ENCODE measurements around the gene EFNB1.

Gene EFNB1

GRCh38 chrX:68822641-68823410 lies 6.0 kb upstream of the EFNB1 start:
- peaks cover 10% of the 10 kb centered on the region for H3K4me1 Mint-ChIP-seq (ENCODE audit: low read depth)
- no peak overlapping the region for H3K27ac Mint-ChIP-seq
- H3K36me3 Mint-ChIP-seq (ENCODE audit: low read depth): no peaks in the 10 kb centered on the region
- no peaks in the 10 kb centered on the region for H3K9me3 Mint-ChIP-seq
- intact Hi-C loops (cut with micrococcal nuclease): loop anchor here (5.0 kb wide), 1 partner anchor 464 kb away; no protein-coding TSS in a partner anchor
- H3K4me3 Mint-ChIP-seq: no peak overlapping the region
- H3K27me3 Mint-ChIP-seq: peaks cover 15% of the 10 kb centered on the region

GRCh38 chrX:68823413-68824151 lies 5.2 kb upstream of the EFNB1 start:
- intact Hi-C loops (cut with micrococcal nuclease): loop anchor here (5.0 kb wide), 1 partner anchor 464 kb away; no protein-coding TSS in a partner anchor
- H3K4me3 Mint-ChIP-seq: no peak overlapping the region
- no peak overlapping the region for H3K27ac Mint-ChIP-seq
- peaks cover 18% of the 10 kb centered on the region for H3K4me1 Mint-ChIP-seq (ENCODE audit: low read depth)
- no peaks in the 10 kb centered on the region for H3K9me3 Mint-ChIP-seq
- no peaks in the 10 kb centered on the region for H3K36me3 Mint-ChIP-seq (ENCODE audit: low read depth)
- H3K27me3 Mint-ChIP-seq: peaks cover 15% of the 10 kb centered on the region

GRCh38 chrX:68824152-68824433 lies 4.7 kb upstream of the EFNB1 start:
- Mint-ChIP-seq H3K27ac (no peak overlapping the region), H3K4me3 (no peak overlapping the region), H3K4me1 (ENCODE audit: low read depth) (peaks cover 19% of the 10 kb centered on the region), H3K36me3 (ENCODE audit: low read depth) (no peaks in the 10 kb centered on the region), H3K9me3 (no peaks in the 10 kb centered on the region), H3K27me3 (peaks cover 15% of the 10 kb centered on the region)
- intact Hi-C loops (cut with micrococcal nuclease): loop anchor here (5.0 kb wide), 1 partner anchor 463 kb away; no protein-coding TSS in a partner anchor

- Mint-ChIP-seq H3K9me3 (no peaks in the 10 kb centered on the region), H3K27ac (no peak overlapping the region), H3K4me1 (ENCODE audit: low read depth) (peaks cover 19% of the 10 kb centered on the region), H3K36me3 (ENCODE audit: low read depth) (peaks cover 2% of the 10 kb centered on the region), H3K4me3 (no peak overlapping the region), H3K27me3 (peaks cover 16% of the 10 kb centered on the region)
- intact Hi-C loops (cut with micrococcal nuclease): loop anchor here (5.0 kb wide), 1 partner anchor 463 kb away; no protein-coding TSS in a partner anchor
These were observed 4.2 kb upstream of the EFNB1 start for GRCh38 chrX:68824565-68825125.

GRCh38 chrX:68826113-68826980 lies 2.5 kb upstream of the EFNB1 start:
- no peak overlapping the region for H3K4me3 Mint-ChIP-seq
- peaks cover 11% of the 10 kb centered on the region for H3K36me3 Mint-ChIP-seq (ENCODE audit: low read depth)
- intact Hi-C loops (cut with micrococcal nuclease): no loop called here

GRCh38 chrX:68827256-68827655 lies 1.6 kb upstream of the EFNB1 start:
- H3K4me3 Mint-ChIP-seq: no peak overlapping the region
- peaks cover 11% of the 10 kb centered on the region for H3K36me3 Mint-ChIP-seq (ENCODE audit: low read depth)
- intact Hi-C loops (cut with micrococcal nuclease): no loop called here
- H3K4me1 Mint-ChIP-seq (ENCODE audit: low read depth): peaks cover 39% of the 10 kb centered on the region
- no peaks in the 10 kb centered on the region for H3K9me3 Mint-ChIP-seq
- peaks cover 29% of the 10 kb centered on the region for H3K27me3 Mint-ChIP-seq
- H3K27ac Mint-ChIP-seq: no peak overlapping the region

More at GRCh38 chrX:68826113-68826980, 2.5 kb upstream of the EFNB1 start:
- no peaks in the 10 kb centered on the region for H3K9me3 Mint-ChIP-seq
- H3K27me3 Mint-ChIP-seq: peaks cover 29% of the 10 kb centered on the region
- H3K4me1 Mint-ChIP-seq (ENCODE audit: low read depth): peaks cover 30% of the 10 kb centered on the region
- H3K27ac Mint-ChIP-seq: no peak overlapping the region

- peak overlapping the region; percentile 79 for H3K27ac Mint-ChIP-seq
- H3K4me3 Mint-ChIP-seq: peak overlapping the region; percentile 85
- H3K36me3 Mint-ChIP-seq (ENCODE audit: low read depth): peaks cover 11% of the 10 kb centered on the region
- H3K9me3 Mint-ChIP-seq: no peaks in the 10 kb centered on the region
- peaks cover 37% of the 10 kb centered on the region for H3K4me1 Mint-ChIP-seq (ENCODE audit: low read depth)
- peaks cover 30% of the 10 kb centered on the region for H3K27me3 Mint-ChIP-seq
- intact Hi-C loops (cut with micrococcal nuclease): loop anchor here (1.0 kb wide), 1 partner anchor 232 kb away; no protein-coding TSS in a partner anchor
These were observed 785 bp upstream of the EFNB1 start for GRCh38 chrX:68827848-68828624.

GRCh38 chrX:68829582-68830418 lies 979 bp downstream of the EFNB1 start:
- intact Hi-C loops (cut with micrococcal nuclease): loop anchor here (10.0 kb wide), 1 partner anchor 65 kb away; no protein-coding TSS in a partner anchor
- Mint-ChIP-seq H3K4me1 (ENCODE audit: low read depth) (peaks cover 46% of the 10 kb centered on the region), H3K27me3 (peaks cover 26% of the 10 kb centered on the region), H3K9me3 (no peaks in the 10 kb centered on the region), H3K27ac (peak overlapping the region; percentile 79), H3K36me3 (ENCODE audit: low read depth) (peaks cover 11% of the 10 kb centered on the region), H3K4me3 (peak overlapping the region; percentile 85)

GRCh38 chrX:68830419-68831404 lies 1.9 kb downstream of the EFNB1 start:
- Mint-ChIP-seq H3K27me3 (peaks cover 26% of the 10 kb centered on the region), H3K27ac (peak overlapping the region; percentile 79), H3K36me3 (ENCODE audit: low read depth) (peaks cover 11% of the 10 kb centered on the region), H3K9me3 (no peaks in the 10 kb centered on the region), H3K4me1 (ENCODE audit: low read depth) (peaks cover 49% of the 10 kb centered on the region), H3K4me3 (peak overlapping the region; percentile 85)
- intact Hi-C loops (cut with micrococcal nuclease): loop anchor here (10.0 kb wide), 1 partner anchor 64 kb away; no protein-coding TSS in a partner anchor

GRCh38 chrX:68831405-68832100 lies 2.7 kb downstream of the EFNB1 start:
- H3K36me3 Mint-ChIP-seq (ENCODE audit: low read depth): peaks cover 11% of the 10 kb centered on the region
- no peaks in the 10 kb centered on the region for H3K9me3 Mint-ChIP-seq
- H3K4me3 Mint-ChIP-seq: peak overlapping the region; percentile 85
- H3K4me1 Mint-ChIP-seq (ENCODE audit: low read depth): peaks cover 49% of the 10 kb centered on the region
- peak overlapping the region; percentile 79 for H3K27ac Mint-ChIP-seq
- peaks cover 23% of the 10 kb centered on the region for H3K27me3 Mint-ChIP-seq
- intact Hi-C loops (cut with micrococcal nuclease): loop anchor here (10.0 kb wide), 1 partner anchor 63 kb away; no protein-coding TSS in a partner anchor

GRCh38 chrX:68832101-68832416 lies 3.2 kb downstream of the EFNB1 start:
- H3K27ac Mint-ChIP-seq: peak overlapping the region; percentile 56
- no peaks in the 10 kb centered on the region for H3K9me3 Mint-ChIP-seq
- intact Hi-C loops (cut with micrococcal nuclease): loop anchor here (10.0 kb wide), 1 partner anchor 63 kb away; no protein-coding TSS in a partner anchor
- H3K4me3 Mint-ChIP-seq: peak overlapping the region; percentile 85
- peaks cover 20% of the 10 kb centered on the region for H3K27me3 Mint-ChIP-seq
- peaks cover 16% of the 10 kb centered on the region for H3K36me3 Mint-ChIP-seq (ENCODE audit: low read depth)
- H3K4me1 Mint-ChIP-seq (ENCODE audit: low read depth): peaks cover 49% of the 10 kb centered on the region
